Erythroblast (primary cell): Measurements from ENCODE around the gene COA3.

Experiments
- GATA1 ChIP-seq: IDR thresholded peaks from 2 replicates; pipeline ENCODE4 v1.6.1; 2011; ENCODE audit warnings: low read depth, mild to moderate bottlenecking, control low read depth, low read length, moderate library complexity
- POLR2A ChIP-seq: IDR thresholded peaks from 2 replicates; pipeline ENCODE4 v1.6.1; 2011; ENCODE audit warnings: mild to moderate bottlenecking, low read length

GRCh38 chr17:42797067-42798007, 1.2 kb downstream of the COA3 start:
- TF ChIP-seq POLR2A (no peak), GATA1 (no peak)
